GM18861 (cell line): ENCODE data around the gene TCF7L2.

ENCODE experiments used
- ATAC-seq: cut with Tn5 transposase; IDR thresholded peaks from one replicate; pipeline ENCODE4 v1.9.1; 2021; ENCODE audit not compliant: unreplicated experiment

Gene TCF7L2

DNA sequence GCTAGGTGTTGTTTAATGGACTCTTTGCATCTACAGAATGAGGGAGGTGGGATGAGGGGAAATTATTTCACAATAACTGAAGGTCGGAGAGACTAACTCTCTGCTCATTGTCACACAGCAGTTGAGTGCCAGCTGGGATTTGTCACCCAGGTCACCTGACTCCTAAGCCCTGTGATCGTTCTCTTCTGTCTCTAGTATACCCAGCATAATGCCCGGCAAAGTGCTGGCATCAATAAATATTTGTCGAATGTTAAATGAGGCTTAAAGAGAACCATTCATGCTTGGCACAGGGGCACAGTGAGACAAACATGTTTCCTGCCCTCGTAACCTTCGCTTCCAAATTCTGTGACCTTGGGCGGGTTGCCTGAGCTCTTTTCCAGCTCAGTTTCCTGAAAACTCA is 70.8 kb downstream of the TCF7L2 start:
- no peak for ATAC-seq

DNA sequence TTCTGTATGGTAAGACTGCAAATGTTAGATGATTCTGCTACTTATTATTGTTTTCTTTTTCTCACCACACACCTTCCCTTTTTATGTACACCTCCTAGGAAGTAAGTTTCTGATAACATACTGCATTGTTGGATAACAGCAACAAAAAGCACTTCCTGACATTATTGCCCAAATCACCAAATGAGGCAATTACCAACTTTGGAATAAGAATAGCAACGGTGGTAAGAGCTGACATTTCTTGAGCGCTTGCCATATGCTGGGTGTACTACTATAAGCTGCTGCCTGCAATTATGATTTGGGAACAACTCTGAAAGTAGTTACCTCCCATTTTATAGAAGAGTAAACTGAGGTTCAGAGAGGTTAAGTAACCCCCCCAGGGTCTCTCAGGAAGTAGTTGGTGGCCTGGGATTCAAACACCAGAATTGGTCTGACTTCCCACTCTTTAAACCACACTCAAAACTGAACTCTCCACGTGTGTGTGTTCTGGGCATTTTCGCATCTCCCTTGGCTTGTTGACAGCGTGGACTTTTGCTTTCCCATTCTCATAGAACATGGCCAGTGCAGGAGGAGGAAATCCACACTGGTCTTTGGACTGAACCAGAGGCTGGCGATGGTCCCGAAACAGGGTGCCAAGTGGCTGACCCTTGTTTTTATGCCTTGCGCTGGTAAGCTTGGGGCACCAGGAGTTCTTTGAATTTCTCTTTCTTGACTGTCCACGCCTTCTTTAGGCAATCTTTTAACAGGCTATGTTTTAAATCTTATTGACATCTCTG is 71.4 kb downstream of the TCF7L2 start:
- ATAC-seq: no peak

DNA sequence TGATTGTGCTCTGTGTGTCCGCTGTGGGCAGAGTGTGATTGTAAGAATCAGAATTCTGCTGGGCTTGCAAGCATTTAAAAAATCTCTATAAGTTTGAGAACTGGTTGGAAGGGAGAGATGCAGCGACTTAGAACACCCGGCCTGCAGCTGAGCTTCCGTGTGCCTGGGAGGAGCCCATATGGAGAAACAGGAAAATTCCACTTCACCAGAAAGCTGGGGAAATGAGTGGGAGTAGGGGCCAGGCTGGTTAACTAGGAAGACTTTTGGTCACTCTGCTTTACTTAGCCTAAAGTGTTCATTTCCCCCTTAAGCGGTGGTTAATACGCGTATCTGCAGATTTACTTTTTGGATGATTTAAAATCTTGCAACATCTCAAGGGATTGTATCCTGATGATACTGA is 72.2 kb downstream of the TCF7L2 start:
- ATAC-seq: no peak

DNA sequence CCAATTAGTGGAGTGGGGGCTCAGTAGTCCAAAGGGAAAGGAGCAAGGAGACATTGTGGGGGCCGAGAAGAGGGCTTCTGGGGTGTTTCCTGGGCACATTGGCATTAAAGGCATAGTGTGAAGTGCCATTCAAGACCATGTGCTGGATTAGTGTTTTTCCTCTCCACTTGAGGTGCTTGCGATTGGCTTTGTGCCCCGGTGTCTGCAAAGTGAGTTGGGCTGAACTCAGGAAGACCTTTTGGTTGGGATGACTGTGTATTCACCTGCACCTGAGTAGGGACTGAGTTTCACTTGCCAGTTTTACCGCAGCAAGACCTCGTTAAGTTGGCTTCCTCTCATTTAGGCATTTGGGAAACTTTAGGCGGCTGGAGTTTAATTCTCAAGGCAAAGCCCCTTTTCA is 73.0 kb downstream of the TCF7L2 start:
- no peak for ATAC-seq

DNA sequence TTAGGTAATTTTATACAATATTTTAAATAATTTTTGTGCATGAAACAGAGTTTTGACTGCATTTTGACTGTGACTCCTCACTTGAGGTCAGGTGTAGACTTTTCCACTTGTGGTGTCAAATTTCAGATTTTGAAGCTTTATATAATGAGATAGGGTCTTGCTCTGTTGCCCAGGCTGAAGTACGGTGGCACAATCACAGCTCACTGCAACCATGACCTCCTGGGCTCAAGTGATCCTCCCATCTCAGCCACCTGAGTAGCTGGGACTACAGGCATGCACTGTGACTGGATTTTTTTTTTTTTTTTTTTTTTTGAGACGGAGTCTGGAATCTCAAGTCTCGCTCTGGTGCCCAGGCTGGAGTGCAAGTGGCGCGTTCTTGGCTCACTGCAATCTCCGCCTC is 74.9 kb downstream of the TCF7L2 start:
- ATAC-seq: no peak

DNA sequence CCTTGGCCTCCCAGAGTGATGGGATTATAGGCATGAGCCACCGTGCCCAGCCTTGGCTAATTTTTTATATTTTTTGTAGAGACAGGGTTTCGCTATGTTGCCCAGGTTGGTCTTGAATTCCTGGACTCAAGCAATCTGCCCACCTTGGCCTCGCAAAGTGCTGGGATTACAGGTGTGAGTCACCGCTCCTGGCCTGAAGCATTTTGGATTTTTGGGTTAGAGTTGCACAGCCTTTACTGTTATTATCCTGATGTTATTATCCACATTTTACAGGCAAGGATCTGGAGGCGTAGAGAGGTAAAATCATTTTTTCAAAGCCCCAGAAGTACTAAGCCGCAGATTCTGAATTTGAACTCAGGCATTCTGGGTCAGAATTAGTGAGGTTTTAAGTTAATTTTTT is 75.4 kb downstream of the TCF7L2 start:
- ATAC-seq: no peak

DNA sequence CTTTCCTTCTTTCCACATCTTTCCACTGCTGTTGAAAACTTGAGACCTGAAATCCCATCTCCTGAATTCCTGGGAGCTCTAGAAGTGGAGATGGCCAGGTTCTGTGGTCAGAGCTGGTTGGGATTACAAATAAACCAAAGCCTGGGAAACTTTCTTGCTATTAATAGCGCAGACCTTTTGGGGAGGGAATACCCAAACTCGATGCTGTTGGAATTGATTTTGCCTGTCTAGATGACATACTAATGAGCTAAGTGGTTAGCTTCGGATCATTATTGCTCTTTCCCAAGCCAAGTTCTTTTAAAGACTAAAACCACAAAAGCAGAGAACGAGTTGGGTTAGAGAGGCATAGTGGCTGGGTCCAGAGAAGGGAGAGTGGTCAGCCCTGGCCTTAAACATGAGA is 76.6 kb downstream of the TCF7L2 start:
- no peak for ATAC-seq

DNA sequence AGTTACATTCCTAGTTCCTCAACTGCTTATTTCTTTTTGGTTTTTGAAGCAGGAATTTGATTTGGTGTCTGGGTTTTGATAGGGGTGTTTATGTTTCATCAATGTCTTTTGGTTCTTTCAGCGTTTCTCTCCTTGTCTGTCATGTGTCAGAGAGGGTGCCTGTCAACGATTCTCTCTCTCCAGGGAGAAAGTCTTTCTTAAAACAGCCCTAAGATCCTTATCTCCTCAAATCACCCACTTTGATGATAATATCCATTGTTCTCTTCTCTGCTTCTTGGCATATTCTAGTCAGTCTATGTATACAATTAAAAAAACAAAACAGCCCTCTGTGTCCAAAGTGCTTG is 77.2 kb downstream of the TCF7L2 start:
- no peak for ATAC-seq

DNA sequence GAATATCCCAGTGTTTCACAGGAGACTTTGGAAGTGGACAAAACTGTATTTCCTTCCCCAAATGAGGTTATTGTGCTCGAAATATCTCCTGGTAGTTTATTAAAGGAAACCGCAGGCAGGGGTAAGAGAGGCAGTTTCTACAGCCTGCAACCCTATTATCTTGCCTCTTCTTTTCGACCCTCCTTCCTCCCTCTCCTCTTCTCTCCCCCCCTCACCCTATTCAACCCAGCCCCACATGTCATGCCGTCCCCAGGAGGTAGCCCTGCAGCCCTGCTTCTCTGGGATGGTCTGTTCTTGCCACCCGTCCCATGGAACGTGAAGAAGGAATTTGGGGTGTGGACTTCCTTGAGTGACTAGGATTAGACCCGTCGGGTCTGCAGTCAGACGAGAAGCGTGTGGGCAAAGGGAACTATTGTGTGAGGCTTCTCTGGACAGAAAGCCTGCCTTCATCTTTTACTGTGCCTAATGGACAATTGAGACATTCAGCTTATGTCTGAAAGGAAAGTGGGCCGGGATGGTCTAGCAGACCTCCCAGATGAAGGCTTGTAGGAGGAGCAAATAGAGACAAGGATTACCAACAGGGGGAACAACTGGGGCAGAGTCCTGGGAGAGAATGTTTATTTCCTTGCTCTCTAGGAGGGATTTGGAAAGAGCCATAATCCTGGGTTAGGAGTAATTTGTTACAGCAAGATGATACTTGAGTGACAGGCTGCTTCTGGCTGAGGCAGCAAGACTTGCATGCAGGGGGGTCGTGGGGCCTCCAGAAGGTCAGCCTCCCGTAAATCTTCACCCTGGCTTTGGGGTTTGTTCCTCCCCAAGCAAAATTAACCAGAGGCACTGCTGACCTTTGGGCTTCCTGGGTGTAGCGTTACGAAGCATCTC is 77.8 kb downstream of the TCF7L2 start:
- ATAC-seq: no peak

DNA sequence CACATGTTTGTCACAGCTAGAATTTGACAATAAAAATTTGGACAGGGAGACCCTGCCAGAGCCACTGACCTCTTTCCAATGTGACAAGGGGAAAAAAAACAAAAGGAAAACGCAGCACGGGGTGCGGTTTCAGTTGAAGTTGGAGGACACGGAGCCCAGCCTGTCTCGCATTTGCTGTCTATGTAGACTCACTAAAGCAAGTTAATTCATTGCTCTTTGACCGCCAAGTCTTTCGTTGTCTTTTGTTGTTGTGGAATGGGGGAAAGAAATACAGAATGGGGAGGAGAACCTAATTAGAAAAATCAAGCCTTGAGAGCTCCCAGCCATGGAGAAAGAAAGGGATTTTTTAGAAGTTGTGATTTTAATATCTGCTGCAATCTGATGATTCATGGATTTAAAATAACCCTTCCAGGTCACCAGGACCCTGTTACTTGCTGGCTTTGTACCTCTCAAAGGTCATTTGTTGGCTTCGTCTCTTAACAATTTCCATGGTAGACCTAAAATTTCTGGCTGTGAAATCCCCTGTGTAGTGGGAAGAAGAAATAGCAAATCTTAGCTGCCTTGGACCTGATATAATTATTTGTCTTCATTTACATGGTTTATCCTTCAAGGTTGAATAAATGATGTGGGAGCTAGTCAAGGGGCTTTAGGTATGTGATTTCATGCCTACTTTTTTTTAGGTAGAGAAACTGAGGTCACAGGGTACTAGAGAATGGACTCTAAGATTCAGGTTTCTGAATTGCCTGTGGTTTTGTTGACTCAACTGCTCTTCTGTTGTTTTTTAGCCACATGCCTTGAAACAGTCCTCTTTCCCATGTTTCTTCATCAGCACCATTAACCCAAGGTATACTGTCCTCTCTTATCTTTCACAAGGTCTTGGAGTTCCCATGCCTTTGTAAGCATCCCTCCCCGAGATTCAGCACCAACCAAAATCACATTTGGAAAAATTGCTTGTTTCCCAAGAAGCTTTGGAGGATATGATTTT is 78.7 kb downstream of the TCF7L2 start:
- no peak for ATAC-seq

DNA sequence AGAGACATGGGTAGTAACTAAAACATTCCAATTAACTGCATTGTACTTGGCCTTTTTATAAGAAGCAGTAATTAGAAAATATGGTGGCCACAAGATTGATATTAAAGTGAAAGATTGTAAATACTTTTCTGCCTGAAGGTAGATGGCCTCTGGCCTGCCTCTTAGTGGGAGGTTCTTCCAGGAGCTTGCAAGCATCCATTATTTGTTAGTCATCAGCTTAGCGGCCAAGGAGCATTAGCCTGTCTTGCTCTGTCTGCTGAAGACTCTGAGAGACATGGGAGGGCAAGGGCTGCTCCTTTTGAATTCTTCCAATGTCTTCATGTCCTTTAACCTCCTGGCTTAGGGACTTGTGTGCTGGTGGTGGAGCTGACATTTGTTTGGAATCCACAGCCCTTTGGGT is 80.4 kb downstream of the TCF7L2 start:
- ATAC-seq: no peak

DNA sequence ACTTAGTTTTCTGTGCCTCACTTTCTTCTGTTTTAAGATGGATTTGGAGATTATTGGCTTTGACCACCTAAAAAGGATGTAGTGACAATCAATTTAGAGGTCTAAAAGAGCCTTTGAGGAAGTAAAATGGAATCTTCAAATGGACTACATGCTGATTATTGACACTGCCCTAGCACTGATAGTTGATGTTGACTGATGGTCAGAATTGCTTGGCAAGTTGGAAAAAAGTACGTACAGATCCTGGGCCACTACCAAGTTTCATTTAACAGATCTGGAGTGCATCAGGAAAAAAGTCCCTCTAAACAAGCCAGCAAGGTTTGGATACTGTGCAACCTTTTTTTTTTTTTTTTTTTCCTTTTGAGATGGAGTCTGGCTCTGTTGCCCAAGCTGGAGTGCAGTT is 81.1 kb downstream of the TCF7L2 start:
- no peak for ATAC-seq

DNA sequence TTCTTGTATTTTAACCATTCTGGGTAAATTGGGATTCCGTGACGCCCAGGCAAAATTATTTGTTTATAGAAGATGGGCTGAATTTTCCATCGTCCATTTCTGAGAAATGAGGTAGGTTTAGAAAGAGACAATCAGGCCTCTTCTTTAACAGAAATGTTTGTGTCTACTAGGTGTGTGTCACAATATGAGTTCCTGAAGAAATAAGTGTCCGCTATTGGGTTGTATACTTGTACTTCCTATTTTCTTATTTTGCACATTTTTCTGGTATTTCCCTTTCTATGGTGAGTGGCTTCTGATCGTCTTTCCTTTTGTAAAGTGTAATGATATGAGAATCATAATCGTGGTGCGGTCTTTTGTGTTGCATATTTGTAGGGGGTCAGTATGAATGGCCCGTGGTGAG is 83.9 kb downstream of the TCF7L2 start:
- ATAC-seq: no peak

DNA sequence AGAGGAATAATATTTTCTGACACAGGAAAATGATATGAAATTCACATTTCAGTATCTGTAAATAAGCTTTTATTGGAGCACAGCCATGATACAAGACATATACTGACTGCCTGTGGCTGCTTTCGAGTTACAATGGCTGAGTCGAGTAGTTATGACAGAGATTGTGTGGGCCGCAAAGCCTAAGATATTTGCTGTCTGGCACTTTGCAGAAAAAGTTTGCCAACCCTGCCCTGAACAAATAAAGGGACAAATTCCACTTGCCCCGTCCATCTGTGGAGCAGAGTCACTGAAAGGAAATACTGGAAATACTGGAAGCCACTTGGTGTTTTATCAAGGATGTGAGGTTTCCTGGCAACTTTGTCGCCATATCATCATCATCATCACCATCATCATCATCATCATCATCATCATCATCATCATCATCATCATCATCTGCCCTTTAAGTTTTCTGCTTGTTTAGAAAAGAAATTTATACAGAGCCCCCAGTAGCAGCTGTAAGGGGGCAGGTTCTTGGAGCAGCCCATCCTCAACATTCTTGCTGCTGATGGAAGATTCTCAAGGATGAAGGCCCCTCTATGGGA is 85.8 kb downstream of the TCF7L2 start:
- no peak for ATAC-seq

DNA sequence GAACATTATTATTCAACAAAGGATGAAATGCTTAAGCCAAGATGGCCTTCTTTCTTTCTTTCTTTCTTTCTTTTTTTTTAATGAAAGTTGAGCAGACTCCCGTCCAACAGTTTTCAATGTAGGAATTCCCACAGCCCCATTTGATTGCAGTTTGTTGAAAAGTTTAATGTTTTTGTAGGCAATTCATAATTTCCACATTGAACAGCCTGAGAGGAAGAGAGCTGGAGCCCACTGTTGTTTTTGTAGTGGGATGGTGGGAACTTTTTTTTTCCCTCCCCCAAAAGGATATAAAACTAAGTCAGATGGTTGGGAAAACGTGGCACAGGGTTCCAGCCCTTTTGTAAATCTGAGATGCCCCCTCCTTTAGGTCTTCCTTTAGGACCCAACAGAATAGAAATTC is 86.6 kb downstream of the TCF7L2 start:
- ATAC-seq: no peak

DNA sequence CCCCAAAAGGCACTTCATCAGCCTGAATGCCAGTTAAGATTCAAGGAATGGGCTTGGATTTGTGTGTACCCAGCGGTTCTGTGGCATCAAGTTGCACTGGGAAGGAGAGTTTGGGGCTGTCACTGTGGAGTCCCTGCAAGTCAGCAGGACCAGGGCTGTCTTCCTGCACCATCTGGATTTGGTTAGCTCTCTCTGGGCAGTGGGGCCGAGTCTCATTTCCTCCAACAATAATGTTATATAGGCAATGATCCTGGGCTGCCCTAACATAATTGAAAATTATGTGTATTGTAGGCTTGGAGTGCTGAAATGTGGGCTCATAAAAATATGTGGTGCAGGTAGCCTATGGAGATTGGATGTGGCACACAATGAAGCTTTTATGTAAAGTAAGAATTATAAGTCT is 87.2 kb downstream of the TCF7L2 start:
- no peak for ATAC-seq

DNA sequence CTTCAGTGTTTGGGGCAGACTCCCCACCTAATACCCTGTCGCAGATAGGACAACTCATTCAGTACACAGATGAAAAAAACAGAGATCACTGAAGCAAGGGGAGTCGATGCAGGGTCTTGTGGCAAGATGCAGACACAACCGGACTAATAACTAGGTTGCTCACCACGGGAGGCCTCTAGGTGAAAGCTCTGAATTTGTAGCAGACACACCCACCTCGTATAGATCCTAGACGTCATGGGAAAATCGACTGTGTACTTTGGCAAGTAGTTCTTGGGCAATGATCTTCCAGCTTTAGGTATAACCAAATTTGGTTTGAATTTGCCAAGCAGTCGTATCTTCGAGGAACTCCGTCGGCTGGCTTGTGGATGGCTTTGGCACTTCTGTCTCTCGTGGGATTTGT is 88.1 kb downstream of the TCF7L2 start:
- ATAC-seq: no peak

DNA sequence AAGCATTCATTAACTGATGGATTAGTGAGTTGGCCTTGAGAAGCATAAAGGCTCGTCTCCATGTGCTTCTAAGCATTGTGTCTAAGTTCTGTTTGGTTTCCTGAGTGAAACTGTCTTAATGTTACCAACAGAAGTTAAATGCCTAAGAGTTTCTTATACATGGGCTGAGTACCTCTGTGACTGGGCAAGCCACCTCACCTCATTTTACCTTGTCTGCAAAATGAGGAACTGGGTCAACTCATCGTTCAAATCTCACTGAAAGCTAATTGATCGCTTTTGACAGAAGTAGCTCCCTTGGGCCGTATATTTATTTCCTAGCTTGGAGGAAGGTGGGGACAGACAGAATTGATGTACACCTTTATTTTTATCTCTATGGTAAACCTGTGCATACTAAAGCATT is 88.9 kb downstream of the TCF7L2 start:
- no peak for ATAC-seq

DNA sequence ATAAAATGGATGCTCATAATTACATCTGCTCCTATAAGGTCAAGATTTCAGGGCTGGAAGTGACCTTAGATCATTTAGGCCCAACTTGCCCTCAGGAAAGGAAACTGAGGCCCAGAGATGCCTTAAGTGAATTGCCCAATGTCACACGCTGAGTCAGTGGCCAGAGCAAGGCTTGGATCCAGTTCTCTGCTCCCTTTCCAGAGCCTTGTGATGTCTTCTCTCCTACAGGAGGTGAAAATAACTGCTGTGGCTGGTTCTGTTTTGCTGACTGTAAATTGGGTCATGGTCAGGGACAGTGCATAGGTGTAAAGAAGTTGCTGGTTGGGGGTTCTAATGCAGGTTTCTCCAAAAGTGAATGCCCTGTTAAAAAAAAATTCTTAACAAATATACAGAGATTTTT is 91.3 kb downstream of the TCF7L2 start:
- no peak for ATAC-seq

DNA sequence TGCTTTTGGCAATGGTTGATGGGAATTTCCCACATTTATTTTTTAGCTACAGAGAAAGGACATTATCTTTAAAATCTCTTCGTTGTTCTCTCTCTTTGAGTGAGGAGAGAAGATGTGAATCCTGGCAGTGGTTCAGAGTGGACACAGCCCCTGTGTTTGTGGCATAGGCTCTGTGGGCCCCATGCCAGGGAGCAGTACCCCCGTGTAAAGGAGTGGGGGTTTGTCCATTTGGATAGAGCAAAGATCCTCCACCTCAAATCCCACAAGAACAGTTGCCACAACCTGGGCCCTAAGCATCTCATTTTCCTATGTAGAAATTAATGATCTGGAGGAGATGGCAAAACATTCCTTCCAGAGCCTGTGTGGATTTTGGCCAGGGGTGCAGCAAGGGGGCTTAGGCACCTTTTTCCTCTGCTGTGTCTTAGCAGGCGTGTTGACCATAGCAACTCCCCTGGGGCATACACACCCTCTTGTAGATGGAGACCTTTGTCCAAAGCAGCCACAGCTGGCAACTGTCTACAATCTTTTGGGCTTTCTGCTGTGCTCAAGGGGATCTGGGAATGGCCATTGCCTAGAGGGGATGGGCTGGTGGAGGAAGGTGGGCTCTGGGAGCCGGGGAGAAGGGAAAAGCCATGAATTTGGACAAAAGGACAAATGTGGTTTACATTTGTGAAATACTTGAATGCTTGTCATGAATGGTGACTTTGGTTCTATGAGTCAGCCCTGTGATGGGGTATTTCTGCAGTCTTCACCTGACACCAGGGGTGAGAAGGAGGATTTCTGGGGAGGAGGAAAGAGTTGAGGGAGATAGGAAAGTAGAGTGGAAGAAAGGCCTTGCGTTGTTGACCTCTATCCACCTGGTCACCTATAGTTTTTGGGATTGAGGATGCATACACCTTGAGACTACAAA is 92.0 kb downstream of the TCF7L2 start:
- ATAC-seq: no peak
